CD14-positive monocyte (primary cell): ENCODE results near the gene GMEB2. TPM values are rescaled to one million over a fixed set of nuclear protein-coding genes. Genes with fewer than 3 reads are reported as not detected.
A peak's percentile ranks its signal among the peaks of the same experiment; 100 is the strongest.

Experiments
- DNase-seq, 3 donors: peaks; one replicate each; pipeline ENCODE4 v3.0.0-alpha.2; 2011 to 2022
- H2AFZ ChIP-seq: 2 replicates; pipeline ENCODE4 v1.6.0; 2012; ENCODE audit warnings: mild to moderate bottlenecking, low read depth, low read length, inconsistent platforms; ENCODE audit not compliant: insufficient read depth, poor library complexity, severe bottlenecking
- H3K27ac ChIP-seq, 2 donors: 1 replicate in 1 of 2; 2 replicates in 1 of 2; pipeline ENCODE4 v1.5.1; 2012 to 2013; ENCODE audit warnings: low read length in 2 of 2, control low read depth in 1 of 2, inconsistent platforms in 1 of 2, low read depth in 1 of 2, mild to moderate bottlenecking in 1 of 2
- H3K27me3 ChIP-seq, 2 donors: one replicate each; pipeline versions ENCODE4 v1.6.0 to v1.6.1; 2011 to 2013; ENCODE audit warnings: low read length in 2 of 2; ENCODE audit not compliant: control insufficient read depth in 2 of 2, insufficient read depth in 2 of 2
- H3K36me3 ChIP-seq, 2 donors: replicated peaks in 1 of 2; 1 replicate in 1 of 2; 2 replicates in 1 of 2; pipeline versions ENCODE4 v1.5.1 to v1.6.1; 2012 to 2013; ENCODE audit warnings: low read length in 2 of 2, control low read depth in 1 of 2, inconsistent platforms in 1 of 2, mild to moderate bottlenecking in 1 of 2; ENCODE audit not compliant: insufficient read depth in 2 of 2, control insufficient read depth in 1 of 2
- H3K4me1 ChIP-seq, 2 donors: 1 replicate in 1 of 2; 2 replicates in 1 of 2; pipeline versions ENCODE4 v1.5.1 to v1.6.1; 2012 to 2013; ENCODE audit warnings: low read length in 2 of 2, control low read depth in 1 of 2, inconsistent platforms in 1 of 2, mild to moderate bottlenecking in 1 of 2, moderate library complexity in 1 of 2; ENCODE audit not compliant: insufficient read depth in 2 of 2, control insufficient read depth in 1 of 2
- H3K4me2 ChIP-seq: replicated peaks from 2 replicates; pipeline ENCODE3; 2012; ENCODE audit warnings: low read length, moderate library complexity, mild to moderate bottlenecking; ENCODE audit not compliant: poor library complexity, severe bottlenecking; ENCODE audit errors: extremely low read depth
- H3K4me3 ChIP-seq, 3 experiments: fragments of 200-600 bp in 1 of 3; sonication (generic) in 1 of 3; replicated peaks in 1 of 3; 1 replicate in 2 of 3; 2 replicates in 1 of 3; pipeline ENCODE4 v1.5.1; 2011 to 2013; ENCODE audit warnings: low read length in 3 of 3, mild to moderate bottlenecking in 3 of 3, control low read depth in 2 of 3, low read depth in 2 of 3, inconsistent platforms in 1 of 3, moderate library complexity in 1 of 3
- H3K79me2 ChIP-seq: 2 replicates; pipeline ENCODE4 v1.6.0; 2012; ENCODE audit warnings: mild to moderate bottlenecking, control low read depth, inconsistent platforms, low read length, moderate library complexity; ENCODE audit not compliant: insufficient read depth
- H3K9ac ChIP-seq: 2 replicates; pipeline ENCODE4 v1.6.0; 2017; ENCODE audit warnings: low read length, mild to moderate bottlenecking; ENCODE audit not compliant: insufficient read depth, poor library complexity, severe bottlenecking
- H3K9me3 ChIP-seq, 2 donors: replicated peaks in 1 of 2; 1 replicate in 1 of 2; 2 replicates in 1 of 2; pipeline versions ENCODE4 v1.5.1 to v1.6.1; 2012 to 2013; ENCODE audit warnings: low read length in 2 of 2, control low read depth in 1 of 2; ENCODE audit not compliant: control insufficient read depth in 1 of 2, insufficient read depth in 1 of 2
- H4K20me1 ChIP-seq: 2 replicates; pipeline ENCODE4 v1.6.0; 2012; ENCODE audit warnings: mild to moderate bottlenecking, low read length, control low read depth, moderate library complexity; ENCODE audit not compliant: insufficient read depth
- H3K27ac Mint-ChIP-seq, 7 donors: one replicate each; pipeline ENCODE4 v1.8.0; 2020; ENCODE audit warnings: mild to moderate bottlenecking in 7 of 7, mixed read lengths in 7 of 7, moderate library complexity in 6 of 7, inconsistent platforms in 2 of 7
- H3K27me3 Mint-ChIP-seq, 3 donors: one replicate each; pipeline ENCODE4 v1.8.0; 2021 to 2022; ENCODE audit warnings: low read depth in 3 of 3, mild to moderate bottlenecking in 3 of 3, mixed read lengths in 3 of 3, moderate library complexity in 3 of 3, inconsistent platforms in 1 of 3
- H3K36me3 Mint-ChIP-seq, 2 donors: one replicate each; pipeline ENCODE4 v1.8.0; 2020; ENCODE audit warnings: mixed read lengths in 2 of 2, inconsistent platforms in 1 of 2, mild to moderate bottlenecking in 1 of 2
- H3K4me1 Mint-ChIP-seq: one replicate; pipeline ENCODE4 v1.8.0; 2020; ENCODE audit warnings: mild to moderate bottlenecking, mixed read lengths
- H3K4me3 Mint-ChIP-seq, 2 donors: one replicate each; pipeline ENCODE4 v1.8.0; 2020; ENCODE audit warnings: mild to moderate bottlenecking in 2 of 2, mixed read lengths in 2 of 2, moderate library complexity in 1 of 2
- H3K9me3 Mint-ChIP-seq, 7 donors: one replicate each; pipeline ENCODE4 v1.8.0; 2020 to 2022; ENCODE audit warnings: mixed read lengths in 7 of 7, mild to moderate bottlenecking in 6 of 7, moderate library complexity in 6 of 7, inconsistent platforms in 2 of 7
- CTCF ChIP-seq: fragments of 200-600 bp; IDR thresholded peaks from one replicate; pipeline ENCODE4 v1.8.0; 2022; ENCODE audit warnings: antibody characterized with exemption, mild to moderate bottlenecking
- WGBS: methylation state at CpG from one replicate; pipeline ENCODE4 v1.1.5; 2013; ENCODE audit warnings: missing lambda C conversion rate; ENCODE audit not compliant: insufficient coverage; 5-methylcytosine and 5-hydroxymethylcytosine counted together
- intact Hi-C, 2 donors: fragments of 100-400 bp; cut with micrococcal nuclease; formaldehyde crosslinking; loops; one replicate each; pipeline versions ENCODE4 v1.15.0 to v1.15.1; 2023
- polyA plus RNA-seq, 3 donors: library from polyadenylated mRNA; depleted of rRNA in 1 of 3; unstranded in 2 of 3; stranded (reverse) in 1 of 3; fragments of 300-500 nt in 2 of 3; fragments of >200 nt in 1 of 3; fragmentation: Illumina TruSeq in 2 of 3; gene quantifications; 1 replicate in 2 of 3; 2 replicates in 1 of 3; pipeline ENCODE4 v1.2.3, GENCODE V29; 2012 to 2021

GMEB2 gene
- polyA plus RNA-seq, 3 donors = 2.7 to 11.7 (median 3.8) TPM

- Histone ChIP-seq H2AFZ (no peak overlapping the region), H3K27me3 (no peaks in the 10 kb centered on the region), H3K4me1 (peaks cover 29 to 32% of the 10 kb centered on the region in 2 donors), H3K9me3 (no peaks in the 10 kb centered on the region), H3K4me3 (no peak overlapping the region), H3K79me2 (peaks cover 13% of the 10 kb centered on the region), H3K4me2 (no peak overlapping the region), H3K36me3 (no peaks in the 10 kb centered on the region), H4K20me1 (no peaks in the 10 kb centered on the region), H3K9ac (no peak overlapping the region), H3K27ac (no peak overlapping the region)
- Mint-ChIP-seq H3K27ac (peak overlapping the region in 1 of 7 donors; percentile 23), H3K4me1 (peaks cover 20% of the 10 kb centered on the region), H3K4me3 (no peak overlapping the region), H3K9me3 (no peaks in the 10 kb centered on the region), H3K27me3 (peaks cover 6 to 18% (median 8%) of the 10 kb centered on the region in 3 donors), H3K36me3 (peaks cover 0 to 3% of the 10 kb centered on the region in 2 donors)
- WGBS = 98% methylated on average over 8 of the region's 10 CpGs
- DNase-seq = no peak
- intact Hi-C loops = loop anchor here (5.0 kb wide), 4 partner anchors 76 to 299 kb away; partner anchors contain the start of genes LIME1 (in 1 of the 2), PTK6 (in 1 of the 2) and SLC2A4RG (in 1 of the 2)
- TF ChIP-seq CTCF = no peak
Observed at GRCh38 chr20:63643499-63643898, 16.6 kb upstream of the GMEB2 start.

- DNase-seq = no peak
- Histone ChIP-seq H3K9me3 (no peaks in the 10 kb centered on the region), H3K4me2 (peak overlapping the region; percentile 80), H3K4me3 (peak overlapping the region in 1 of 3 experiments; percentile 73), H2AFZ (no peak overlapping the region), H3K27ac (no peak overlapping the region), H3K79me2 (peaks cover 13% of the 10 kb centered on the region), H3K4me1 (peaks cover 32 to 37% of the 10 kb centered on the region in 2 donors), H3K9ac (no peak overlapping the region), H3K36me3 (no peaks in the 10 kb centered on the region), H3K27me3 (no peaks in the 10 kb centered on the region), H4K20me1 (no peaks in the 10 kb centered on the region)
- no peak for TF ChIP-seq CTCF
- H3K4me1 Mint-ChIP-seq = peaks cover 27% of the 10 kb centered on the region
- peaks cover 3 to 5% of the 10 kb centered on the region in 2 donors for H3K36me3 Mint-ChIP-seq
- peaks cover 6 to 18% (median 7%) of the 10 kb centered on the region in 3 donors for H3K27me3 Mint-ChIP-seq
- 46% methylated on average over 24 of the region's 29 CpGs for WGBS
- intact Hi-C loops = loop anchor here (5.0 kb wide), 4 partner anchors 75 to 300 kb away; partner anchors contain the start of genes LIME1 (in 1 of the 2), PTK6 (in 1 of the 2) and SLC2A4RG (in 1 of the 2)
- H3K4me3 Mint-ChIP-seq = peak overlapping the region in 1 of 2 donors; percentile 65
- H3K9me3 Mint-ChIP-seq = no peaks in the 10 kb centered on the region
- no peak overlapping the region for H3K27ac Mint-ChIP-seq
Observed at GRCh38 chr20:63642527-63643247, 15.8 kb upstream of the GMEB2 start.
